ENCODE data around the gene CASP14.
"Not testable (repeated sequence)": the region's sequence is repeated elsewhere in the genome, so short reads cannot be mapped to it uniquely, and the experiment has no call there.

Gene CASP14

GRCh38 chr19:15070386-15070785 is 21.1 kb downstream of the CASP14 start:
- not testable (repeated sequence) for H3K4me3 ChIP-seq (ENCODE audit: low read depth, low read length)

- H3K4me3 ChIP-seq (ENCODE audit: low read depth, low read length): no peak overlapping the region
These were observed 23.8 kb downstream of the CASP14 start for GRCh38 chr19:15072930-15073647.

GRCh38 chr19:15074371-15074770 is 25.1 kb downstream of the CASP14 start:
- H3K4me3 ChIP-seq (ENCODE audit: low read depth, low read length): no peak overlapping the region

GRCh38 chr19:15075806-15076205 is 26.5 kb downstream of the CASP14 start:
- H3K4me3 ChIP-seq (ENCODE audit: low read depth, low read length): no peak overlapping the region

- H3K4me3 ChIP-seq (ENCODE audit: low read depth, low read length): not testable (repeated sequence)
These were observed 30.7 kb downstream of the CASP14 start for GRCh38 chr19:15080002-15080401.

GRCh38 chr19:15081911-15082310 is 32.6 kb downstream of the CASP14 start, which contains the start of gene OR1I1:
TSS of gene OR1I1 (plus strand) at chr19:15082211. CDS start at chr19:15087066, 4,855 bp downstream.
- H3K4me3 ChIP-seq (ENCODE audit: low read depth, low read length): no peak within 1 kb of the TSS

- no peak overlapping the region for H3K4me3 ChIP-seq (ENCODE audit: low read depth, low read length)
These were observed 37.9 kb downstream of the CASP14 start for GRCh38 chr19:15087182-15087581.

- no peak overlapping the region for H3K4me3 ChIP-seq (ENCODE audit: low read depth, low read length)
These were observed 42.9 kb downstream of the CASP14 start for GRCh38 chr19:15091918-15092753.

- H3K4me3 ChIP-seq (ENCODE audit: low read depth, low read length): no peak overlapping the region
These were observed 43.7 kb downstream of the CASP14 start for GRCh38 chr19:15093001-15093400.

- no peak overlapping the region for H3K4me3 ChIP-seq (ENCODE audit: low read depth, low read length)
These were observed 46.9 kb downstream of the CASP14 start for GRCh38 chr19:15096223-15096622.

GRCh38 chr19:15097980-15098379 is 48.7 kb downstream of the CASP14 start:
- not testable (repeated sequence) for H3K4me3 ChIP-seq (ENCODE audit: low read depth, low read length)

GRCh38 chr19:15098460-15098859 is 49.2 kb downstream of the CASP14 start:
- H3K4me3 ChIP-seq (ENCODE audit: low read depth, low read length): no peak overlapping the region

- no peak overlapping the region for H3K4me3 ChIP-seq (ENCODE audit: low read depth, low read length)
These were observed 49.8 kb downstream of the CASP14 start for GRCh38 chr19:15099017-15099582.

GRCh38 chr19:15101479-15102082 is 52.3 kb downstream of the CASP14 start:
- H3K4me3 ChIP-seq (ENCODE audit: low read depth, low read length): no peak overlapping the region

- H3K4me3 ChIP-seq (ENCODE audit: low read depth, low read length): no peak overlapping the region
These were observed 54.7 kb downstream of the CASP14 start for GRCh38 chr19:15104003-15104402.

GRCh38 chr19:15104411-15104810 is 55.1 kb downstream of the CASP14 start:
- H3K4me3 ChIP-seq (ENCODE audit: low read depth, low read length): no peak overlapping the region

GRCh38 chr19:15105044-15105443 is 55.8 kb downstream of the CASP14 start:
- no peak overlapping the region for H3K4me3 ChIP-seq (ENCODE audit: low read depth, low read length)

- H3K4me3 ChIP-seq (ENCODE audit: low read depth, low read length): peak within 1 kb of the TSS; percentile 60
These were observed 58.1 kb downstream of the CASP14 start, which contains the start of gene SYDE1 for GRCh38 chr19:15107061-15108010. TSS of gene SYDE1 (plus strand) at chr19:15107401. CDS start at chr19:15107434, 33 bp downstream.

All from iPS-11a (cell line).